HepG2 (cell line): ENCODE results near the gene EIF6. TPM values are rescaled to one million over a fixed set of nuclear protein-coding genes. Genes with fewer than 3 reads are reported as not detected.

ENCODE experiments used
- ADNP ChIP-seq: sonication (generic); formaldehyde crosslinking; IDR thresholded peaks from 2 replicates; pipeline ENCODE4 v1.4.0; 2020; ENCODE audit warnings: missing genetic modification reagents
- AGO1 ChIP-seq: fragments of 200-400 bp; formaldehyde crosslinking; IDR thresholded peaks from 2 replicates; pipeline ENCODE4 v1.6.1; 2017; ENCODE audit warnings: mild to moderate bottlenecking, low read depth, low read length, moderate library complexity; ENCODE audit not compliant: poor library complexity, severe bottlenecking
- ARNTL ChIP-seq: sonication (generic); formaldehyde crosslinking; IDR thresholded peaks from 2 replicates; pipeline ENCODE4 v1.4.0; 2020; ENCODE audit warnings: mild to moderate bottlenecking, missing genetic modification reagents
- CBX2 ChIP-seq, 2 experiments: fragments of 200-600 bp in 1 of 2; sonication (generic); formaldehyde crosslinking in 1 of 2; IDR thresholded peaks; 2 replicates each; pipeline versions ENCODE4 v1.7.0 to v1.8.1; 2018 to 2022; ENCODE audit warnings: low read depth in 2 of 2, low read length in 1 of 2, mild to moderate bottlenecking in 1 of 2, missing genetic modification reagents in 1 of 2
- CEBPG ChIP-seq: IDR thresholded peaks from 2 replicates; pipeline ENCODE4 v1.6.1; 2016
- FOXA3 ChIP-seq: IDR thresholded peaks from 2 replicates; pipeline ENCODE4 v1.6.1; 2016; ENCODE audit warnings: missing genetic modification reagents, missing compliant biosample characterization
- GLI4 ChIP-seq: sonication (generic); formaldehyde crosslinking; IDR thresholded peaks from 2 replicates; pipeline ENCODE4 v1.5.1; 2020; ENCODE audit warnings: missing genetic modification reagents, mild to moderate bottlenecking, moderate library complexity, borderline replicate concordance
- IKZF4 ChIP-seq: sonication (generic); formaldehyde crosslinking; IDR thresholded peaks from 2 replicates; pipeline ENCODE4 v1.5.1; 2020; ENCODE audit warnings: borderline replicate concordance, mild to moderate bottlenecking, low read depth, missing genetic modification reagents; ENCODE audit errors: not compliant biosample characterization
- ISL2 ChIP-seq: sonication (generic); formaldehyde crosslinking; IDR thresholded peaks from 2 replicates; pipeline ENCODE4 v1.5.0; 2020; ENCODE audit warnings: missing genetic modification reagents
- JUNB ChIP-seq: sonication (generic); formaldehyde crosslinking; IDR thresholded peaks from 2 replicates; pipeline ENCODE4 v1.8.0; 2022; ENCODE audit warnings: missing genetic modification reagents, mild to moderate bottlenecking, borderline replicate concordance
- MIER3 ChIP-seq: IDR thresholded peaks from 2 replicates; pipeline ENCODE4 v1.6.1; 2016; ENCODE audit warnings: missing compliant biosample characterization, borderline replicate concordance
- MZF1 ChIP-seq: sonication (generic); formaldehyde crosslinking; IDR thresholded peaks from 2 replicates; pipeline ENCODE4 v1.8.1; 2023; ENCODE audit warnings: mild to moderate bottlenecking, missing genetic modification reagents, borderline replicate concordance
- RARG ChIP-seq: sonication (generic); formaldehyde crosslinking; IDR thresholded peaks from 2 replicates; pipeline ENCODE4 v1.4.0; 2020; ENCODE audit warnings: low read depth, mild to moderate bottlenecking, missing genetic modification reagents
- SP4 ChIP-seq: sonication (generic); formaldehyde crosslinking; IDR thresholded peaks from 2 replicates; pipeline ENCODE4 v1.8.1; 2023; ENCODE audit warnings: mild to moderate bottlenecking, missing genetic modification reagents
- ZBTB20 ChIP-seq: sonication (generic); formaldehyde crosslinking; IDR thresholded peaks from 2 replicates; pipeline ENCODE4 v1.8.1; 2023; ENCODE audit warnings: missing genetic modification reagents, low read depth, mild to moderate bottlenecking, borderline replicate concordance
- ZNF101 ChIP-seq: sonication (generic); formaldehyde crosslinking; IDR thresholded peaks from 2 replicates; pipeline ENCODE4 v1.4.0; 2020; ENCODE audit warnings: mild to moderate bottlenecking, low read depth, missing genetic modification reagents, borderline replicate concordance
- ZNF230 ChIP-seq: sonication (generic); formaldehyde crosslinking; IDR thresholded peaks from 2 replicates; pipeline ENCODE4 v1.4.0; 2020; ENCODE audit warnings: mild to moderate bottlenecking, missing genetic modification reagents
- ZNF280B ChIP-seq: sonication (generic); formaldehyde crosslinking; IDR thresholded peaks from 2 replicates; pipeline ENCODE4 v1.5.0; 2020; ENCODE audit warnings: missing genetic modification reagents, mild to moderate bottlenecking, borderline replicate concordance
- ZNF576 ChIP-seq: sonication (generic); formaldehyde crosslinking; IDR thresholded peaks from 2 replicates; pipeline ENCODE4 v1.4.0; 2020; ENCODE audit warnings: mild to moderate bottlenecking, missing genetic modification reagents
- ZNF607 ChIP-seq: sonication (generic); formaldehyde crosslinking; IDR thresholded peaks from 2 replicates; pipeline ENCODE4 v1.5.1; 2020; ENCODE audit warnings: missing genetic modification reagents, mild to moderate bottlenecking, borderline replicate concordance
- ZNF816 ChIP-seq: sonication (generic); formaldehyde crosslinking; IDR thresholded peaks from 2 replicates; pipeline ENCODE4 v1.8.0; 2022; ENCODE audit warnings: missing genetic modification reagents, mild to moderate bottlenecking, borderline replicate concordance
- ZNF83 ChIP-seq: sonication (generic); formaldehyde crosslinking; IDR thresholded peaks from 2 replicates; pipeline ENCODE4 v1.4.0; 2020; ENCODE audit warnings: missing genetic modification reagents, mild to moderate bottlenecking, borderline replicate concordance
- polyA plus RNA-seq, 8 experiments: library from polyadenylated mRNA; depleted of rRNA in 3 of 8; stranded (reverse) in 7 of 8; unstranded in 1 of 8; fragments of >200 nt; fragmentation: Illumina TruSeq in 4 of 8; extraction: Trizol in 4 of 8; gene quantifications; 2 replicates each; pipeline versions ENCODE4 v1.2.1 to v1.2.3, GENCODE V29; 2011 to 2016; ENCODE audit warnings: low read depth in 4 of 8, missing spikeins in 1 of 8, mixed read lengths in 1 of 8; ENCODE audit not compliant: insufficient read depth in 1 of 8
- total RNA-seq, 5 experiments: library from RNA; depleted of rRNA; stranded (reverse); fragments of >200 nt; fragmentation: Illumina TruSeq; extraction: Trizol; gene quantifications; 2 replicates each; pipeline ENCODE4 v1.2.3, GENCODE V29; 2016; ENCODE audit warnings: low read depth in 1 of 5
- TF ChIP-seq, protein P1 (sequence below): sonication (generic); formaldehyde crosslinking; IDR thresholded peaks from 2 replicates; pipeline ENCODE4 v1.4.0; 2020; ENCODE audit warnings: mild to moderate bottlenecking, low read depth, missing genetic modification reagents

The EIF6 gene
- total and polyA plus RNA-seq, 2 of the 13 experiments (the other 11 are each of a cell fraction or from before 2014, with no cell fraction given) = 462 to 466 TPM

- TF ChIP-seq RARG (CRISPR knock-in tag) = no peak
- peak; percentile 48; the same call in 1 of the 2 replicates for TF ChIP-seq ISL2 (CRISPR knock-in tag)
- TF ChIP-seq ZNF816 = no peak
- TF ChIP-seq ARNTL (CRISPR knock-in tag) = no peak; the same call in 1 of the 2 replicates
- TF ChIP-seq ZNF230 (CRISPR knock-in tag) = peak; percentile 72; the same call in 1 of the 2 replicates
- no peak for TF ChIP-seq ZBTB20 (CRISPR knock-in tag)
- TF ChIP-seq JUNB (CRISPR knock-in tag) = no peak
- TF ChIP-seq ZNF576 (CRISPR knock-in tag) = no peak
- no peak for TF ChIP-seq CEBPG (CRISPR knock-in tag)
- no peak for TF ChIP-seq ZNF101
- no peak for TF ChIP-seq ZNF83 (CRISPR knock-in tag)
- TF ChIP-seq MZF1 (CRISPR knock-in tag) = no peak
- TF ChIP-seq GLI4 (CRISPR knock-in tag) = no peak
- no peak for TF ChIP-seq ADNP
- no peak for TF ChIP-seq SP4
- TF ChIP-seq IKZF4 (CRISPR knock-in tag) = no peak
- TF ChIP-seq MIER3 (CRISPR knock-in tag) = 0 out of 2 replicates have a peak, but pooled peaks have one; percentile 40
- TF ChIP-seq, protein P1, sequence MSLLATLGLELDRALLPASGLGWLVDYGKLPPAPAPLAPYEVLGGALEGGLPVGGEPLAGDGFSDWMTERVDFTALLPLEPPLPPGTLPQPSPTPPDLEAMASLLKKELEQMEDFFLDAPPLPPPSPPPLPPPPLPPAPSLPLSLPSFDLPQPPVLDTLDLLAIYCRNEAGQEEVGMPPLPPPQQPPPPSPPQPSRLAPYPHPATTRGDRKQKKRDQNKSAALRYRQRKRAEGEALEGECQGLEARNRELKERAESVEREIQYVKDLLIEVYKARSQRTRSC (CRISPR knock-in tag) = peak; percentile 80; the same call in 1 of the 2 replicates
- TF ChIP-seq AGO1 = peak; percentile 58
- TF ChIP-seq FOXA3 (CRISPR knock-in tag) = no peak
- TF ChIP-seq ZNF280B (CRISPR knock-in tag) = no peak; the same call in 1 of the 2 replicates
- no peak for TF ChIP-seq CBX2 (IDR thresholded peaks at IDR 0.05; ENCODE audit: low read depth, low read length)
- TF ChIP-seq CBX2 (CRISPR knock-in tag; IDR thresholded peaks at IDR 0.05; ENCODE audit: low read depth) = no peak
- TF ChIP-seq ZNF607 (CRISPR knock-in tag) = no peak
These were observed 15.4 kb downstream of the EIF6 start (continued) for GRCh38 chr20:35269055-35269781.
